ENCODE results near the gene QSOX2.

QSOX2 gene

DNA sequence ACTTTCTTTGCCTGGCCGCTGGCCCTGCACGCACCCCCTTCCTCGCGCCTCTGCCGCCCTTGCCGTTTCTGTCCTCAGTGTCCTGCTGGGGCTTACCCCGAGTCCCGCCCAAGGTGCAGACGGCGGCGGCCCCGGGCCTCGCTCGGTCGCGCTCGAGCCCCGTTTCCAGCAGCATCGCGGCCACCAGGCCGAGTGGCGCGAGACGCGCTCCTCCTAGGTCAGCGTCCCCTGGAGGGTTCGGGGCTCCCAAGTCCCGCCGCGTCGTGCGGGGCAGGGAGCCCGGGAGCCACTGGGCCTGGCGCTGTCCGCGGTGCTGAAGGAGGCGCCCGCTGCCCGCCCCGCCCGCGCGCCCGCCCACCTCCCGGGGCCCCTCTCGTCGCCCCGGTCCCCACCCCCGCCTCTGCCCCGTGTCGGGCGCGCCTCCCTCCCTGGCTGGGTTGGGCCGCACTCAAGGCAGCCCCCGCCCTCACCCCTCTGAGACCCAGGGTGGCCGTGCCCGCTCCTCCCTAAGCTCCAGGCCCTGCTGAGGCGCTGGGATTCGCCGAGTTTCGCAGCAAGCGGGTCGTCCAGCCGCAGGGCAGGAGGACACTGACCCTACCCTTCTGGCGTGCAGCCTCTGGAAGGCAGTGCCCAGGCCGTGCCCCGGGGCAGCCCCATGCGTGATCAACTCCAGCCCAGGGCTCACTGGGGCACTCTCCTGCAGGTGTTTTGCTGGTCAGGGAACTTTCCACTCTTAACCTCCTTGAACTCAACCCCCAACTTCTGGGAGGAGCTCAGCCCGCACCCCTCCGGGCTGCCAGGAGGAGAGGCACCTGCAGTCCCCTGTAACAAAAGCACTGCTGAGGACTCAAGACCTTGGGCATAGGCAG is 40.5 kb downstream of the QSOX2 start, which contains the start of gene LHX3:
Gene LHX3, minus strand, starts transcription at position 291 of the 869 bp plus-strand sequence. Its CDS starts 116 bp downstream, at position 175.
- DNase-seq (ENCODE audit: low read depth in 2 of 3, low spot score in 1 of 3) = no peak

DNA sequence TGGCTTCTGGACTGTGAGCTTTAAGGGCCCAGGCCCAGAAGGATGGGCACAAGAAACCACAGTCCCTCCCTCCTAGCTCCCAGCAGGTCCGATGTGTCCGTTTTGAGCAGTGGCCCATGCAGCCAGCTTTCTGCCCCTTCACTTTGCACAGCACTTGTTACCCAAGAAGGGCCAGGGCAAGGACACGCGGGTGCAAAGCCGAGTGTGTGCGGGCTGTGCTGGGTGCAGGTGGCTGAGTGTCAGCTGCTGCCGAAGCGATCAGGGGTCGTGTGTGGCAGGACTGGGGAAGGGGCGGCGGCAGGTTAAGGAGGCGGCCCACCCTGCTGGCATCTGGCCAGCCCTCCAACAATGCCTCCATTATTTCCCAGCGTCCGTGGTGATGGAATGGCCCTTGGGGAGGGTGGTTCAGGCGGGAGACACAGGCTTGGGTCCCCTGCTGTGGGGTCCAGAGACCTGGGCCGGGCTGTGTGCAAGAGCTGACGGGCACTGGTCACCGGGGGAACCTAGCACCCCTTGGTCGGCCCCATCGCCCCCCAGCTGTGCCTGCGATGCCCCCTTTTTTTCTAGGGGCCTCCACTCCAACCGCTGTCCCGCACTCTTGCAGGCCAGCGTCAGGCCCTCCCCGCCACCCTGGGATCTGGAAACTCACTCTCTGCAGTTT is 41.3 kb downstream of the QSOX2 start:
- no peak for DNase-seq (ENCODE audit: low read depth in 2 of 3, low spot score in 1 of 3)

DNA sequence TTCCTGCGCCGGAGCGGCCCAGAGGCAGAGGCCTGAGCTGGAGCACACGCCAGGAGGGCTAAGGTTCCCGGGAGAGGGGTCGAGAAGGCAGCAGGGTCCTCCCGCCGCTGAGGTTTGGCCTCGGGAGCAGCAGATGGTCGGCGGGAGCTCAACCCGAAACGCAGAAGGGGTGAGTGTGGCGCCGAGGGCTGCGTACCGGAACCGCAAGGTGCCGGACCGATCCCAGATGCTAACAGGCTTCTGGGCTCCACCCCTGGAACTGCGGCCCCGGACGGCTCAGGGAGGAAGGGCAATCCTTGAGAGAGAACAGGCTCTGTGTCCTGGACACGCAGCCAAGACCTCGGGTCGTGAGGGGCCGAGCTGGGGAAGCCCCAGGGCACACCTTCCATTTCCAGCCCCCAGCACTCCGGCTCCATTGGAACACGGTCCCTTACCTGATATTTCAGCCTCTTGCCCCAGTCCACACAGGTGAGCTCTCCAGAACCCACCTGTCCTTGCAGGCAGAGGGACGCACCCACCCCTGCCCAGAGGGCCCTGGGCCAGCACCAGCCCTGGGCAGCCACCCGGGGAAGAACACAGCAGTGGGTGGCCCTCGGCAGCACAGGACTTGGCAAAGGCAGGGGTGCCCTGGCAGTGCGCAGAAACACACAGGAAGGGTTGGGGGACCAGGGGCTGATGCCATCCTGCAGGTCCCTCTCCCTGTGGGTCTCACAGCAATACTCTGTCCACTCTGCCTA is 42.0 kb downstream of the QSOX2 start:
- DNase-seq (ENCODE audit: low read depth in 2 of 3, low spot score in 1 of 3) = no peak

DNA sequence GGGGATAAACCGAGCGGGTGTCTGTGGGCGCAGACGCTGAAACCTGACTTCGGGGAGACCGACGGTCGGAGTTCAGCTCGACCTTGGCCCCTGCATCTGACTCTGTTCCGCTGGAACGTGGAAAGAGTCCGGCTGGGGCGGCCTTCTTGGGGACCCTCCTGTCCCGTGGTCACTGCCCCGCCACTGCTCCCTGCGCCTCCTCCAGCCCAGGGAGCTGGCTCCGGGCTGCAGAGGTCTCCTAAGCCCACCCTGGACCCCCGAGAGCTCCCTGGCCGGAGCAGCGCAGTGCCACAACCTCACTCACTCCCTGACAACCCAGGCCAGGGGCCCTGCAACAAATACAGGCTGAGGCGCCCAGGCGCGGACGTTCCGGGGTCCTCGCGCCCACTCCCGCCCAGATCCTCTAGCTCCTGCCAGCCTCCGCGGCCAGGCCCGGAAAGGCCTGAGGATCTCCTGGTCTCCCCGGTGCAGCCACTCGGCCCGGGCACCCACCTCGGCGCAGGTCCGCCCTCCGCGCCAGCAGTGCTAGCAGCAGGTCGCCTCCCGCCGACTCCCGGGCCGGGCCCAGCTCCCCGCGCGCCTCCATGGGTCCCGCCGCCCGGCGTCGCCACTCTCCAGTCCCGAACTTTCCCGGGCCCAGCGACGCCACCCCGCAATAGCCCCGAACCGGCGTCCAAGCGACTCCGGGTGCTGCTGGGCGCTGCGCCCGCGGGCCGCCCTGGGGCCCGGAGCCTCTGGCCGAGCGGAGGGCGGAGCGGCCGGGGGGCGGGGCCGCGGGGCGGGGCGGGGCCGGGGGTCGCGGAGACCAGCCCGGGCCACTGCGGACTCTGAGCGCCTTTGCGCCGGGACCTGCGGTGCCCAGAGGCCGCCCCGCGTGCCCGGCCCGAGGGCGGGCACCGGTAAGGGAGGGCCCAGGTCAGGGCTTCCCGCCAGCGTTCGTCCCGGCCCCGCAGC is 42.9 kb downstream of the QSOX2 start:
- no peak for DNase-seq (ENCODE audit: low read depth in 2 of 3, low spot score in 1 of 3)

DNA sequence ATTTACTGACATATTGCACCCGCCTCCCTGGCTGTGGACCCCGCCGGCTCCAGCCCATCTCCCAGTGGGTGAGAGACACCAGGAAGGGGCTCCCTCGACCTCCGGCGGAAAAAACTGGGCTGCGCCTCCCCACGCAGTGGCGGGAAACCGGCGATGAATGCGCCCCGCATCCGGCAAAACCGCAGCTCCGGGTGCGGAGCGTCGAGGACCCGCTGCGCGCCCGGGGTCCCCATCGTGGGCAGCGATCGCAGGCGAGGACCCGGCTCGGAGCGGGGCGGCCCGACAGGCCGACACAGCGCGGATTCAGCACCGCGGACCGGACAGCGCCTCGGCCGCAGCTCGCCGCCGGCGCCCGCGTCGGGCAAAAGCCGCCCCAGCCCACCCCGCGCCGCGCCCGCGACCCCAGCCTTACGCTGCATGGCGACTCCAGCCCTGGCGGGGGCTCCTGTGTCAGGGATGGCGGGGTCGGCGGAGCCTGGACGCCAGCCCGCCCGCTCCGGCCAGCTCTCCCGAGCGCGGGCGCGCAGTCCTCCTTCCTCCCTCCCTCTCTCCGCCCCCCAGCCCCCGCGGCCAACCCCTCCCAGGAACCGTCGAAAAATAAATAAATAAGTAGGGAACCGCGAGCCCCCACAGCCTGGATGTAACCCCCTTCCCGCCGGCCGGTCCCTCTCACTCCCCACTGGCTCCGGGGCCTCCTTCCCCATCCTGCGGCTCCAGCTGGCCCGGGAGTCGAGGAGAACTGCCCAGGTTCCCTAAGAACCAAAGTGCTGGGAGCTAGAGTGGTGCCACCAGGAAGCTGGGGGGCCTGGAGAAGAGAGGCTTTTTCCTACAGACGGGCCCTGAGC is 43.8 kb downstream of the QSOX2 start:
- no peak for DNase-seq (ENCODE audit: low read depth in 2 of 3, low spot score in 1 of 3)

DNA sequence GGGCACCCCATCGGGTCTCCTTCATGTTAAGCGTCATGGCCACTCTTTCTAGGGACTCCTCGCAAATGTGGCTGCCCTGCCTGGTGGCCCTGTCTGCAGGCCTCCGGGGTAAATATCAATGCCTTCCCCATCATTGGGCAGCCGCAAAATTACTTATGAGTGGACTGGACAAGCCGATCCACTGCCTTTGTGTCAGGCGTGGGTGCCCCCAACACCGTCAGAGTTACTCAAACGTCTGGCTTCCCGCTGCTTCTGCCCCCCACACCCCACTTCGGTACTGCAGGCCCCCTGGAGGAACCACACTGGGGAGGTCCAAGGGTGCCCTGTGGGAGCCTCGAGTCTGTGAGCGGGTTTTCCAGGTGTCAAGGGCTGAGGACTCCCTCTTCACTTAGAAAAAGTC is 44.4 kb downstream of the QSOX2 start:
- no peak for DNase-seq (ENCODE audit: low read depth in 2 of 3, low spot score in 1 of 3)

DNA sequence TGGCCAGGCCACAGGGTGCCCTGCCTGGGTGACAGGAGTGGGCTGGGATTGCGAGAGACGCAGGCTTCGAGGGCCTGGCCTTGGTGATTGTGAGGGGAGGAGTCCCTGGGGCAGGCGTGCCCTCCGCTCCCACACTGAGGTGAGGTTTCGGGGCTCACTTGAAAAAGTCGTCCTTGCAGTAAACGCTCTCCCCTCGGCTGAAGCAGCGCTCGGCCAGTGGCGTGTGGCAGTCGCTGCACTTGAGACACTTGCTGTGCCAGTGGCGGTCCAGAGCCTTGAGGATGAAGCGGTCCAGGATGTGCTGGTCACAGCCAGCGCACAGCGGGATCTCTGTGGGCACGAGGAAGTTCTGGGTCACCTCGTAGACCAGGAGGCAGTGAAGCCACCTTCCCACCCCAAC is 45.2 kb downstream of the QSOX2 start:
- DNase-seq (ENCODE audit: low read depth in 2 of 3, low spot score in 1 of 3) = no peak

DNA sequence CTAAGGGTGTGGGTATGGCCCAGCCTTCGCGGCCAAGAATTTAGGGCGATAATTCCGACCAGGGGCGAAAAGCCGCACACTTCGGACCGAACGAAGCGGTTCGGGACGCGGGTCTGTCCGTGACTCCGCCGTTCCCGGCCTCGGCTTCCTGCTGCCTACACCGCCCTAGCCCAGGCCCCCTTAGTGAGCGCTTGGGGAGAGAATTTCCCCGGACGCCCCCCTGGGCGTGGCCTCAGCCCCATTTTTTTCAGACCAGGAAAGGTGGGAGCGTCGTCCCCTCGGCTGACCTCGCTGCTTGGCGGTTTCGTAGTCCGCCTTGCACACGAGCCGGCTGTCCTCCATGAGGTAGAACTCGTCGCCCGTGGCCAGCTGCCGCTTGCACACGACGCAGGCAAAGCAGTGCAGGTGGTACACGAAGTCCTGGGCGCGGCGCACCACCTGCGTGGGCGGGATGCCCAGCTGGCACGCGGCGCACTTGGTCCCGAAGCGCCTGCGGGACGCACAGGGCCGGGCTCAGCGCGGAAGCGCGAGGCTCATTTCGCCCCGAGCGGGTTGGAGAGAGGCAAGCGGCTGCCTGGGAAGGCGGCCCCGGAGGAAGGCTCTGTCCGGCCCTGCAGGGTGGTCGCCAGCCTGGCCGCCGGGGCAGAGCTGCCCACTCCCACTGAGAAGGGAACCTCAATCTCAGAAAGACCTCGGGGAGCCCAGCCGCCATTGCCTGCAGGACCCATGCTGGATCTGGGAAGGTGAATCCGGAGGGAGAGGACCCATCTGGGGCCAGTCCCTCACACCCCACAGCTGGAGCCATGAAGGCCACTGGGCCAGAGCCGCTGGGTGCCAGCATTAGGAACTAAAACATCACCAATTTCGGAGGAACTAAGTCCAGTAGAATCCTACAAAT is 46.0 kb downstream of the QSOX2 start:
- DNase-seq (ENCODE audit: low read depth in 2 of 3, low spot score in 1 of 3) = no peak

DNA sequence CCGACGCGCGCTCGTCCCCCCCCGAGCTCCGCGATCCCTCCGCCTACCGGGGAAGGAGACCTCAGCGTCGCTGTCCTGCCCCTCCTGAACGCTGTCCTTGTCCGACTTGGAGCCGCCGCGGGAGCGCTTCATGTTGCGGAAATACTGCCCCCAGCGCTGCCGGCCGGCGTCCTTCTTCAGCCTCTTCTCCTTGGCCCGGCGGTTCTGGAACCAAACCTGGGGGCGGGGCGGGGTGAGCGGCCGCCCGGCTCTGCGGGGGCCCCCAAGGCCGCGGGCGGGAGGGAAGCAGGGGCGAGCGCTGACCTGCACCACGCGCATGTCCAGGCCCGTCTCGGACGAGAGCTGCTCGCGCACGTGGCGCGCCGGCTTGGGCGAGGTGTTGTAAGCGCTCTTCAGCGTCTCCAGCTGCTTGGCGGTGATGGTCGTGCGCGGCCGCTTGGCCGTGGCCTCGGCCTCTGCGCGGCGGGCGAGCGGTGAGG is 47.0 kb downstream of the QSOX2 start:
- DNase-seq (ENCODE audit: low read depth in 2 of 3, low spot score in 1 of 3) = no peak

DNA sequence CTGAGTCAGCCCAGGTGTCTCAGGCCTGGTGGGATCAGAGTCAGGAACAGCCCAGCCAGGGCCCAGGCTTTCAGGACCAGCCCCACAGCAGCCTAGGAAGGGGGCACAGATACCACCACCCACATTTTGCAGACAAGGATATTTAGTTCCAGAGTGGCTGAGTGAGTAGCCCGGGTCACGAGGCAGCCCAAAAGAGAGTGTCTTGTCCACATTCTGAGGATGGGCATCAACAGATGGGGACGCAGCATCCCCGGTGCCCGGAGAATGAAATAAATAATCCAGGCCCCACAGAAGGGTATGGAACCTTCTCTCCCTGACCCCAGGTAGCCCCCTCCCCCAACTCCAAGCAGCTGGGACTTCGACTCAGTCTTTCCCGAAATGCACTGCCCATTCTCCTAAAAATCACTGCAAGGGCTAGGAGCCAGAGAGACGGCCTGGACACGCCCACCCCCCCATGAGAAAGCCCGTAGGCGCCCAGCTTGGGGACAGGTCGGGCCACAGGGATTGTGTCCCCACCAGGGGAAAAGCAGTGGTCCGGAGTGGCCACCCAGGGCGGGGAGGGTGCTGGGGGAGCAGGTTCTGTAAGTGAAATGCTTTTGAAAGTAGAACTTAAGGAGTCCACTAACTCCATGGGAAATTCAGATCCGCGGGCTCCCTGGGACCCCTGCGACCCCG is 47.5 kb downstream of the QSOX2 start:
- DNase-seq (ENCODE audit: low read depth in 2 of 3, low spot score in 1 of 3) = no peak

DNA sequence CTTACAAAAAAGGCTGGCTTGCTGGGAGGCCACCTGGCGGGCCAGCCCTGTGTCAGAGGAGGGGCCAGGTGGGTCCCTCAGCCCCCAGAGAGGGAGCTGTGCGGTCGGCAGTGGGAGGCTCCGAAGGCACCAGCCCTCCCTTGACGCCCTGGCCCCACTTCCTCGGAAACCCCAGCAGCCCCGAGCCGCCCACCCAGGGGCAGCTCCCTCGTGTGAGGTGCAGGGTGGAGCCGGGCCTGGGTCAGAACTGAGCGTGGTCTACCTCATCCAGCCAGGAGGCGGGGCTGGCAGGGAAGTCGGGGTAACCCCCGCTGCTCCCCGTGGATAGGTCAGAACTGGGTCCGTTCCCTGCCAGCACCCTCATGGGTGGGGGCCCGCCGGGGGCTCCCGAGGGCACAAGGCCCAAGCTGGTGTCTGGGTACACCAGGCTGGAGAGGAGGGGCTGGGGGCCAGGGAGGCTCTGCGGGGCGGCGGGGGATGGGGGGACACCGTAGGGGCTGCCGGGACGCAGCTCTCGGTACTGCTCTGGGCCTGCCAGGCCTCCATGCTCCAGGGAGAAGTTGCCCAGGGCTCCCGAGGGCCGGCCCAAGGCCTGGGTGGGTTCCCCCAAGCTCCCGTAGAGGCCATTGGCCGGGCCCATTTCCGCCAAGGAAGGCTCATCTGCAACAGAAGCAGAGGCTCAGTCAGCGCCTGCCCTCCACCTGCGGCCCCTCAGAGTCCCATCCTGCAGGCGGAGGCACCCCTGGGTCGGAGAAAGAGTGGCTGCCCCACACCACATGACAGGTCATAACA is 48.3 kb downstream of the QSOX2 start:
- no peak for DNase-seq (ENCODE audit: low read depth in 2 of 3, low spot score in 1 of 3)

DNA sequence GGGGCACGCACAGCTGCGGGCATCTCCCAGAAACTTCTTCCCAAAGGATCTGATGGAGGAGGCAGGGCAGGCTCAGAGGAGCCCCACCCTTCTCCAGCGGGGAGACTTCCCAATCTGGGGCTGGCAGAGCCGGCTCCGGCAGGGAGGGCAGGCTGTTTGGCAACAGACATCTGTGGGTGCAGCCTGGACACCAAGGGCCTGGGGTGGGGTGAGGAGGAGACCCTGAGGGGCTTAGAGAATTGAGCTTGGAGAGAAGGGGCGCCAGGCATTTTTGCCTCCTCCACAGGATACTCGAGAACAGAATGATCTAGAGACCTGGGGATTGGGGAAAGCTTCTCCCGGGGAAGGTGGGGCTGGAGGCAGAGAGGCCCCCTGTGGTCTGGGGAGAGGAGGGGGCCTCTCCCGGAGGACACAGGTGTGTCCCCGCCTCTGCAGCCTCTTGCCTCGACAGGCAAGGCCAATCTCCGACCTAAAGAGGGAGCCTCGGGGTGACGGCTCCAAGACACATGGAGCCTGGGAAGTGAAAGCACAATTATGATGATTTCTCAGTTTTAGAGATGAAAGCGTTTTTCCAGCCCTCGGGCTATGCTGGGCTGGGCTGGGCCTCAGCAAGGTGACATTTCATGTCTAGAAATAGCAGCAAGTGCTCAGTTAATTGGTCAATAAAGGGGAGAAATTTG is 49.1 kb downstream of the QSOX2 start:
- DNase-seq (ENCODE audit: low read depth in 2 of 3, low spot score in 1 of 3) = no peak

DNA sequence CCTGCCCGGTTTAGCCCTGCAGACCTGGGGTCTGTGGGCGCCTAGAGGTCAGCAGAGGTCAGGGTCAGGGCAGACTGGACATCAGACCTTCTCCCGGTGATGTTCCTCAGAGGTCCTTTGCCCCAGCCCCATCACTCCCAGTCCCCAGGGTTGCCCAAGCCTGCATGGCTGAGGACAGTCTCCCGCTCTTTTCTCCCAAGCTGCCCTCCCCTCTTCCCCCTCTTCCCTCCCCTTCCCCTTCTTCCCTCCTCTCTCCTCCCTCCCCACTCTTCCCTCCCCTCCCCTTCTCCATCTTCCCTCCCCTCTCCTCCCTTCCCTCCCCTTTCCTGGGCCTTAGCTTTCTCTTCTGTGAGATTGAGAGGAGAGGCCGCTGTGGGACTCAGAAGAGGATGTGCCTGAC is 51.1 kb downstream of the QSOX2 start:
- no peak for DNase-seq (ENCODE audit: low read depth in 2 of 3, low spot score in 1 of 3)

DNA sequence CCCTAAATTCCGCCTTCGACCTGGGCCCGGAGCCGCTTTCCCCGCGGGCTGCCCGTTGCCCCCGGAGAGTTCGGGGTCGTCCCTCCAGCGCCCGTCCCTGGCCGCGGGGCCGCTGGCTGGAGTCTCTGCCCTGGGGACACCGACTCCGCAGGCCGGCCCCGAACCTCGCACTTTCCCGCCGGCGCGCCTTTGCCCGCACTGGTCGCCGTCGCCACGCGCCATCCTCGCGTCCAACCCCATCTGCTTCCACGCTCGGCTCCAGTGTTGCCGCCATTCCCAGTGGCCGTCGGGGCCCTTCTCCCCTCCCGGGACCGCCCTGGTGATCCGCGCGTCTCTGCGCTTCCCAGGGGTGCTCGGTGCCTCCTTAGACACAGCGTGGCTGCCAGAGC is 51.7 kb downstream of the QSOX2 start:
- no peak for DNase-seq (ENCODE audit: low read depth in 2 of 3, low spot score in 1 of 3)

DNA sequence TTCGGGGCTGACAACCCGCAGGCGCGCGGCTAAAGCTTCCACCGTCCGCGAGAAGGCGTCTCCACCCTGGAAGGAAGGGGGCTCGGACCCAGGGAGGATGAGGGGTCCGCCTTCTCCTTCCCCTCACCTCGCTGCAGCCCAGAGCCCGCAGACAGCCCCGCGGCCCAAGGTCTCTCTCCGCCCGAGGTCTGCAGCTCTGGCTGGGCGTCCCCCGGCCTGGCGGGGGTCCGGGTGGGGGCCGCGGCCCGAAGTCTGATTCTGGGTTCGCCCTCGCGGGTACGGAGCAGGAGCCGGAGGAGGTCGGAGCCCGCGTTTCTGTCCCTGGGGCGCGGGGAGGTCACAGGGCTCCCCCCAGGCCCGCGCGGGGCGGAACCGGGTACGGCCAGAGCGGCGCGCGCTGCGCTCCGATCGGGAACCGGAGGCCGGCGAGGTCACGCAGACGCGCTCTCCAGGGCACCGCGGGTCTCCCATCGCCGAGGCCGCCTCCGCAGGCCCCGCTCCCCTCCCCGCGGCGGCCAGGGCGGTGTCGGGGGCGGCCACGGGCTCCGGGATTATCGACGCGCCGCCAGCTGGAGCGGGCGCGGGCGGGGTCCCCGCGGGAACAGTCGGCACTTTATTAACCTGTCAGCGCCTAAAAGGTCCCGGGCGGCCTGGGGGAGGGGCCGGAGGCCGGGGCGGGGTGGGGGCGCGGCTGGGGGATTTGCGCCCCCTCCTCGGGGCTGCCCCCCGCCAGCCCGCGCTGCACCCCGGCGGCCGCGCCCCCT is 52.3 kb downstream of the QSOX2 start:
- DNase-seq (ENCODE audit: low read depth in 2 of 3, low spot score in 1 of 3) = no peak
